DOHH2 (cell line): ENCODE measurements around the gene DISP2.

Experiments used
- CTCF ChIP-seq: fragments of 200-600 bp; sonication (generic); IDR thresholded peaks from one replicate; pipeline ENCODE4 v1.5.1; 2014; ENCODE audit warnings: antibody characterized with exemption, mild to moderate bottlenecking, low read depth, low read length; ENCODE audit not compliant: poor library complexity, severe bottlenecking
- EZH2phosphoT487 ChIP-seq: fragments of 200-600 bp; sonication (generic); IDR thresholded peaks from 2 replicates; pipeline ENCODE4 v1.6.1; 2017; ENCODE audit warnings: borderline replicate concordance, mild to moderate bottlenecking, antibody characterized with exemption, low read length, moderate library complexity, mixed read lengths

- TF ChIP-seq CTCF (no peak), EZH2phosphoT487 (no peak)
Observed at GRCh38 chr15:40314723-40315276, 43.2 kb upstream of the DISP2 start.
